ENCODE results near the gene KRTAP10-6. TPM values are rescaled to one million over a fixed set of nuclear protein-coding genes. Genes with fewer than 3 reads are reported as not detected.

KRTAP10-6 gene
- polyA plus RNA-seq, 2 of the 4 experiments (the other 2 are of a cell fraction): not detected

DNA sequence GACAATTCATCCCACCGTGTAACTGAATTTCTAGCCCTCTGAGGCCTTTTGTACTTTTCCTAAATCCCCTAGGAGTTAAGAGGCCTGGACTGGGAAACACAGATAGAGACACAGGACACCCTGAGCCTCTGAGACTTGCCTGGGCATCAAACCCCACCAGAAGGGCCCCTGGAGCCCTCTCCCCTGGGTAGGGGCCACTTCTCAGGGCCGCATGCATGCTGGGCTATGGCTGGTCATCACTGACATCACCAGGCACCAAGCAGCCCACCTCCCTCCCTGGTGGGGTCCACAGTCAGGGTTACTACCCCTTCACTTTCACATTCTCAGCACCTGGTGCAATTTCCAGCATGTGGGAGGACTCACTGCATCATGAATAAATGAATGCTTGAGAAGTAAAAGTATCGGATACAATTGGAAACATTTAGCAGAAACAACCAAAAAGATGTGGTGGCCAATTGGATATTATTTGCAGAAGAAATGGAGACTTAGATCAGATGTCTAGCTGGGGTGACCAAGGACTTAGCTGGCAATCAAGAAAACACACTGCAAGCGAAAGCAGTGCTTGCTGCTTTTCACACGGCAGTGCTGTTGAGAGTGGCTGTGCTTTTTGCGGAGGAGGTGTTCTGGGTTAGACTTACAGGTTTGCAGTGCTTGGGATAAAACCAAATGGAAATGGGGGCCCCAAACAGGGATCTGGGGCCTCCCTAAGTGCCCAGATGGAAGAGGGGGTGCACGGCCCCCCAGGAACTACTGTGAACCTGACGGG is 7.1 kb upstream of the KRTAP10-6 start:
- ATAC-seq (no peak), FAIRE-seq (no peak), DNase-seq (ENCODE audit: low read depth in 1 of 2, low spot score in 1 of 2) (no peak)
- WGBS (ENCODE audit: missing lambda C conversion rate): 74% methylated on average over 8 of the region's 8 CpGs
- TF ChIP-seq HOXB5 (CRISPR knock-in tag; IDR thresholded peaks at IDR 0.05): no peak
- TF ChIP-seq, protein P1, sequence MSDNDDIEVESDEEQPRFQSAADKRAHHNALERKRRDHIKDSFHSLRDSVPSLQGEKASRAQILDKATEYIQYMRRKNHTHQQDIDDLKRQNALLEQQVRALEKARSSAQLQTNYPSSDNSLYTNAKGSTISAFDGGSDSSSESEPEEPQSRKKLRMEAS (IDR thresholded peaks at IDR 0.05): no peak
- no peak for TF ChIP-seq HOXA7 (CRISPR knock-in tag; IDR thresholded peaks at IDR 0.05)
- no peak for TF ChIP-seq BHLHE40 (IDR thresholded peaks at IDR 0.05; ENCODE audit: low read depth, low read length)
- TF ChIP-seq CEBPB (IDR thresholded peaks at IDR 0.05): no peak
- no peak for TF ChIP-seq RAD21 (conservative IDR thresholded peaks at IDR 0.05 in 1 of 2, IDR thresholded peaks at IDR 0.05 in 1 of 2)
- no peak for TF ChIP-seq ZNF302 (CRISPR knock-in tag; IDR thresholded peaks at IDR 0.05)
- TF ChIP-seq TP53 (CRISPR knock-in tag; IDR thresholded peaks at IDR 0.05): no peak
- no peak for TF ChIP-seq POLR2A (IDR thresholded peaks at IDR 0.05; ENCODE audit: low read length)
- TF ChIP-seq CHD4 (IDR thresholded peaks at IDR 0.05; ENCODE audit: borderline replicate concordance): no peak
- TF ChIP-seq MAFK (IDR thresholded peaks at IDR 0.05; ENCODE audit: partially characterized antibody): no peak
- no peak for TF ChIP-seq HEYL (CRISPR knock-in tag; IDR thresholded peaks at IDR 0.05)
- no peak for TF ChIP-seq HOXB13 (CRISPR knock-in tag; IDR thresholded peaks at IDR 0.05; ENCODE audit: low read depth)
- no peak for TF ChIP-seq ZSCAN20 (CRISPR knock-in tag; IDR thresholded peaks at IDR 0.05)
- TF ChIP-seq MAZ (IDR thresholded peaks at IDR 0.05; ENCODE audit: borderline replicate concordance, low read depth, low read length): no peak
- no peak for TF ChIP-seq TFCP2L1 (CRISPR knock-in tag; IDR thresholded peaks at IDR 0.05)
- TF ChIP-seq, protein P2, sequence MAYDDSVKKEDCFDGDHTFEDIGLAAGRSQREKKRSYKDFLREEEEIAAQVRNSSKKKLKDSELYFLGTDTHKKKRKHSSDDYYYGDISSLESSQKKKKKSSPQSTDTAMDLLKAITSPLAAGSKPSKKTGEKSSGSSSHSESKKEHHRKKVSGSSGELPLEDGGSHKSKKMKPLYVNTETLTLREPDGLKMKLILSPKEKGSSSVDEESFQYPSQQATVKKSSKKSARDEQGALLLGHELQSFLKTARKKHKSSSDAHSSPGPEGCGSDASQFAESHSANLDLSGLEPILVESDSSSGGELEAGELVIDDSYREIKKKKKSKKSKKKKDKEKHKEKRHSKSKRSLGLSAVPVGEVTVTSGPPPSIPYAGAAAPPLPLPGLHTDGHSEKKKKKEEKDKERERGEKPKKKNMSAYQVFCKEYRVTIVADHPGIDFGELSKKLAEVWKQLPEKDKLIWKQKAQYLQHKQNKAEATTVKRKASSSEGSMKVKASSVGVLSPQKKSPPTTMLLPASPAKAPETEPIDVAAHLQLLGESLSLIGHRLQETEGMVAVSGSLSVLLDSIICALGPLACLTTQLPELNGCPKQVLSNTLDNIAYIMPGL (CRISPR knock-in tag; IDR thresholded peaks at IDR 0.05; ENCODE audit: borderline replicate concordance): no peak
- TF ChIP-seq EP300 (IDR thresholded peaks at IDR 0.05): no peak
- TF ChIP-seq, protein P3, sequence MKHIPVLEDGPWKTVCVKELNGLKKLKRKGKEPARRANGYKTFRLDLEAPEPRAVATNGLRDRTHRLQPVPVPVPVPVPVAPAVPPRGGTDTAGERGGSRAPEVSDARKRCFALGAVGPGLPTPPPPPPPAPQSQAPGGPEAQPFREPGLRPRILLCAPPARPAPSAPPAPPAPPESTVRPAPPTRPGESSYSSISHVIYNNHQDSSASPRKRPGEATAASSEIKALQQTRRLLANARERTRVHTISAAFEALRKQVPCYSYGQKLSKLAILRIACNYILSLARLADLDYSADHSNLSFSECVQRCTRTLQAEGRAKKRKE (CRISPR knock-in tag; IDR thresholded peaks at IDR 0.05; ENCODE audit: low read depth): no peak
- CTCF ChIA-PET: no interaction called here
- no peak overlapping the region for H3K4me2 ChIP-seq
- no peaks in the 10 kb centered on the region for H3K4me1 ChIP-seq
- no peaks in the 10 kb centered on the region for H3K9me3 ChIP-seq
- POLR2A ChIA-PET: no interaction called here
- H3K4me3 ChIP-seq: no peak overlapping the region
- no peak overlapping the region for H3K27ac ChIP-seq

DNA sequence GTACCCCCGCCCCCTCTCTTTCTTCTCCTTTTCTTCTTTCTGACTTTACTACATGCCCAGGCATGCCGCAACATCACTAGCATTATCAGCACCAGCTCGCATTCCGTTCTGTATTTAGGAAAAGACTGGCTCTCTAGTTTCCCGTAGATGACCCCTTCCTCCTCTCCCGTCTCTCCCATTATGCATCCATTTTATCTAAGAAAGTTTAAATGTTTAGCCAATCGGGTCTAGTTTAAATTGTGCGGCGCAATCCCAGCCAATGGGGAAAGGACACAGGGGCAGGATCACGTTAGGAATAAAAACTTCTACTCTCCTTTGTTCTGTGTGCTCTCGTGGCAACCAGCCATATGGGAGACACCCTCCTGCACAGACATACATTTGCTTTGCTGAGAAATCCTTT is 5.8 kb upstream of the KRTAP10-6 start:
- ChIA-PET CTCF (no interaction called here), POLR2A (no interaction called here)
- Histone ChIP-seq H3K27ac (no peak overlapping the region), H3K9me3 (no peaks in the 10 kb centered on the region), H3K4me2 (no peak overlapping the region), H3K4me1 (no peaks in the 10 kb centered on the region), H3K4me3 (no peak overlapping the region)
- 77% methylated on average over 11 of the region's 11 CpGs for WGBS (ENCODE audit: missing lambda C conversion rate)
- DNase-seq (ENCODE audit: low read depth in 1 of 2, low spot score in 1 of 2): no peak
- no peak for FAIRE-seq
- TF ChIP-seq, protein P4, sequence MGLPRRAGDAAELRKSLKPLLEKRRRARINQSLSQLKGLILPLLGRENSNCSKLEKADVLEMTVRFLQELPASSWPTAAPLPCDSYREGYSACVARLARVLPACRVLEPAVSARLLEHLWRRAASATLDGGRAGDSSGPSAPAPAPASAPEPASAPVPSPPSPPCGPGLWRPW (IDR thresholded peaks at IDR 0.05): no peak
- no peak for TF ChIP-seq TFCP2L1 (CRISPR knock-in tag; IDR thresholded peaks at IDR 0.05)
- TF ChIP-seq FOSB (CRISPR knock-in tag; IDR thresholded peaks at IDR 0.05): no peak
- TF ChIP-seq ZC3H11A (IDR thresholded peaks at IDR 0.05): no peak
- no peak for TF ChIP-seq EHMT2 (IDR thresholded peaks at IDR 0.05; ENCODE audit: low read depth)
- TF ChIP-seq NPAS2 (CRISPR knock-in tag; IDR thresholded peaks at IDR 0.05; ENCODE audit: borderline replicate concordance): no peak
- no peak for TF ChIP-seq CBX2 (IDR thresholded peaks at IDR 0.05; ENCODE audit: borderline replicate concordance, low read depth)
- TF ChIP-seq HOXA7 (CRISPR knock-in tag; IDR thresholded peaks at IDR 0.05): no peak
- no peak for TF ChIP-seq TP53 (CRISPR knock-in tag; IDR thresholded peaks at IDR 0.05)
- no peak for TF ChIP-seq HDAC2 (IDR thresholded peaks at IDR 0.05)
- no peak for TF ChIP-seq ZNF302 (CRISPR knock-in tag; IDR thresholded peaks at IDR 0.05)
- no peak for TF ChIP-seq ESRRA (IDR thresholded peaks at IDR 0.05; ENCODE audit: borderline replicate concordance, low read length)
- no peak for TF ChIP-seq CHD4 (IDR thresholded peaks at IDR 0.05; ENCODE audit: borderline replicate concordance)
- no peak for TF ChIP-seq POLR2AphosphoS2 (conservative IDR thresholded peaks at IDR 0.05; ENCODE audit: low read length)
- TF ChIP-seq FOXS1 (CRISPR knock-in tag; IDR thresholded peaks at IDR 0.05): no peak
- TF ChIP-seq, protein P5, sequence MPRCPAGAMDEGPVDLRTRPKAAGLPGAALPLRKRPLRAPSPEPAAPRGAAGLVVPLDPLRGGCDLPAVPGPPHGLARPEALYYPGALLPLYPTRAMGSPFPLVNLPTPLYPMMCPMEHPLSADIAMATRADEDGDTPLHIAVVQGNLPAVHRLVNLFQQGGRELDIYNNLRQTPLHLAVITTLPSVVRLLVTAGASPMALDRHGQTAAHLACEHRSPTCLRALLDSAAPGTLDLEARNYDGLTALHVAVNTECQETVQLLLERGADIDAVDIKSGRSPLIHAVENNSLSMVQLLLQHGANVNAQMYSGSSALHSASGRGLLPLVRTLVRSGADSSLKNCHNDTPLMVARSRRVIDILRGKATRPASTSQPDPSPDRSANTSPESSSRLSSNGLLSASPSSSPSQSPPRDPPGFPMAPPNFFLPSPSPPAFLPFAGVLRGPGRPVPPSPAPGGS (IDR thresholded peaks at IDR 0.05): no peak
- ATAC-seq: no peak
